COLO668 (cell line): ENCODE measurements around the gene ACVR1C.

Experiments
- DNase-seq: peaks from one replicate; lab custom pipeline; 2025; ENCODE audit not compliant: unreplicated experiment; lab: John Stamatoyannopoulos, UW

The ACVR1C gene

GRCh38 chr2:157628477-157629415 lies at the start of gene ACVR1C:
Gene ACVR1C, minus strand, starts transcription at chr2:157628864. Its CDS starts 220 bp downstream, at chr2:157628644.
- peak; percentile 88 for DNase-seq

GRCh38 chr2:157677941-157678340 lies 49.3 kb upstream of the ACVR1C start:
- DNase-seq: no peak

- no peak for DNase-seq
Observed at GRCh38 chr2:157672129-157672528, 43.5 kb upstream of the ACVR1C start.

GRCh38 chr2:157662401-157662800 lies 33.7 kb upstream of the ACVR1C start:
- no peak for DNase-seq

- no peak for DNase-seq
Observed at GRCh38 chr2:157661776-157662175, 33.1 kb upstream of the ACVR1C start.

GRCh38 chr2:157657858-157658257 lies 29.2 kb upstream of the ACVR1C start:
- DNase-seq: no peak

GRCh38 chr2:157657101-157657500 lies 28.4 kb upstream of the ACVR1C start:
- DNase-seq: no peak

- DNase-seq: no peak
Observed at GRCh38 chr2:157644776-157645175, 16.1 kb upstream of the ACVR1C start.

- no peak for DNase-seq
Observed at GRCh38 chr2:157631861-157632260, 3.2 kb upstream of the ACVR1C start.

- DNase-seq: no peak
Observed at GRCh38 chr2:157627594-157628476, 829 bp downstream of the ACVR1C start.

- DNase-seq: no peak
Observed at GRCh38 chr2:157625296-157625695, 3.4 kb downstream of the ACVR1C start.

GRCh38 chr2:157620956-157621355 lies 7.7 kb downstream of the ACVR1C start:
- DNase-seq: no peak

GRCh38 chr2:157611726-157612125 lies 16.9 kb downstream of the ACVR1C start:
- DNase-seq: no peak

- no peak for DNase-seq
Observed at GRCh38 chr2:157611110-157611509, 17.6 kb downstream of the ACVR1C start.

GRCh38 chr2:157606534-157606933 lies 22.1 kb downstream of the ACVR1C start:
- no peak for DNase-seq

- DNase-seq: no peak
Observed at GRCh38 chr2:157603198-157603597, 25.5 kb downstream of the ACVR1C start.

- no peak for DNase-seq
Observed at GRCh38 chr2:157601807-157602206, 26.9 kb downstream of the ACVR1C start.

GRCh38 chr2:157596992-157597681 lies 31.5 kb downstream of the ACVR1C start:
- peak; percentile 15 for DNase-seq

- no peak for DNase-seq
Observed at GRCh38 chr2:157593411-157593810, 35.3 kb downstream of the ACVR1C start.

GRCh38 chr2:157592948-157593347 lies 35.7 kb downstream of the ACVR1C start:
- DNase-seq: no peak

- DNase-seq: no peak
Observed at GRCh38 chr2:157592374-157592773, 36.3 kb downstream of the ACVR1C start.
